Superior temporal gyrus (tissue), 1 donor: ENCODE results near the gene NHERF1.

Source experiments
- DNase-seq: peaks from one replicate; pipeline ENCODE4 v3.0.0-alpha.2; 2016; ENCODE audit errors: extremely low spot score

Gene NHERF1

DNA sequence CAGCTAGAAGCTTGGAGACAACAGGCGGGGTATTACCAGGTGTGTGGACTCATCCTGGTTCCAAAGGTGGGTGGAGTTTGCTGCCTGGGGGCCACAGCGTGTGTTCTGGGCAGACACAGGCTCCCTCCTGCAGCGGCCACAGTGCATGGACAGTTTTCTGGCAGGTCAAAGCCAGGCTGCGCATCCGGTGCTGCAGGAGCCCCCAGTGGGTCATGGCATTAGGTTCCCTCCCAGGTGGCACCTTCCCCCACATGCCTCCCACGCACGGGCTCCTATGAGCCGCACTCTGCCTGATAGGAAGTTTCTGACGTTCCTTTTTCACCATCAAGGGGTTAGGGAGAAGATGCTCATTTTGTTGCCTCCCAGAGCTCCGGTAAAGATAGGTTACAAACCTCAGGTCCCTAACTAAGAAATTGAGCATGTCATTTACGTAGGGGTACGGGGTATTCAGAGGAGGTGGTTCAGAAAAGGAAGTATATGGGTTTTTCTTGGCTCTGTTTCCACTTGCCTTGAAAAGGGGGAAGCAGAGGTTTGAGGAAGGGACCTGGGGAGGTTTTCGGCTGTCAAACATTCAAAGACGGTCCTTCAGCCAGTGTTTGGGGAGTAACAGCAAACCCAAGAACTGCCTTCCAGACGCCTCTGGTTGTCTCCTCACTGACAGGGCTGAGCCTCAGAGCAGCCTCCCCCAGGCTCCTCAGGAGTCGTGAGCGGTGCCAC, 60.4 kb downstream of the NHERF1 start:
- DNase-seq = no peak

DNA sequence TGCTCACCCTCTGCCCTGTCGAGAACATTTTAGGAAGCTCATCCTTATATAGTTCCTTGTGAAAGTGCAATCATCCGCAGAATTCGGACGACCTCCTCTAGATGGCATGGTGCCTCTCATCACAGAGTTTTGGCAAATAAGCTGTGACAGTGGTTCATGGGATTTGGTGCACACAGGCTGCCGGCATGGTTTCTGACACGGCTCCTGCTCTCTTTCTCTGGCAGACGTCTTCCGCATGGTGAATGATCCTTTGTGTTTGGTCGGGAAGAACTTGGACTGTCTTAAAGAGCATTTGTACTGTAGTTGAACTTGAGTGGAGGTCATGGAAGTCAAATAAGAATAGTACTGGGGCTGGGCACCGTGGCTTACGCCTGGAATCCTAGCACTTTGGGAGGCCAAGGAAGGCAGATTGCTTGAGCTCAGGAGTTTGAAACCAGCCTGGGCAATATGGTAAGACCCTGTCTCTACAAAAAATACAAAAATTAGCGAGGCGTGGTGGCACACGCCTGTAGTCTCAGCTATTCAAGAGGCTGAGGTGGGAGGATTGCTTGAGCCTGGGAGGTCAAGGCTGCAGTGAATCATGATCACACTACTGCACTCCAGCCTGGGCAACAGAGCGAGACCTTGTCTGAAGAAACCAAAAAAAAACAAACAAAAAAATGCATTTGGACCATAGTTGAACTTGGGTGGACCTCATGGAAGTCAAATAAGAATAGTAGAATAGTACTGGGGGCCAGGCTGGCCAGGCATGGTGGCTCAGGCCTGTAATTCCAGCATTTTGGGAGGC, 62.5 kb downstream of the NHERF1 start:
- peak; percentile 58 for DNase-seq

DNA sequence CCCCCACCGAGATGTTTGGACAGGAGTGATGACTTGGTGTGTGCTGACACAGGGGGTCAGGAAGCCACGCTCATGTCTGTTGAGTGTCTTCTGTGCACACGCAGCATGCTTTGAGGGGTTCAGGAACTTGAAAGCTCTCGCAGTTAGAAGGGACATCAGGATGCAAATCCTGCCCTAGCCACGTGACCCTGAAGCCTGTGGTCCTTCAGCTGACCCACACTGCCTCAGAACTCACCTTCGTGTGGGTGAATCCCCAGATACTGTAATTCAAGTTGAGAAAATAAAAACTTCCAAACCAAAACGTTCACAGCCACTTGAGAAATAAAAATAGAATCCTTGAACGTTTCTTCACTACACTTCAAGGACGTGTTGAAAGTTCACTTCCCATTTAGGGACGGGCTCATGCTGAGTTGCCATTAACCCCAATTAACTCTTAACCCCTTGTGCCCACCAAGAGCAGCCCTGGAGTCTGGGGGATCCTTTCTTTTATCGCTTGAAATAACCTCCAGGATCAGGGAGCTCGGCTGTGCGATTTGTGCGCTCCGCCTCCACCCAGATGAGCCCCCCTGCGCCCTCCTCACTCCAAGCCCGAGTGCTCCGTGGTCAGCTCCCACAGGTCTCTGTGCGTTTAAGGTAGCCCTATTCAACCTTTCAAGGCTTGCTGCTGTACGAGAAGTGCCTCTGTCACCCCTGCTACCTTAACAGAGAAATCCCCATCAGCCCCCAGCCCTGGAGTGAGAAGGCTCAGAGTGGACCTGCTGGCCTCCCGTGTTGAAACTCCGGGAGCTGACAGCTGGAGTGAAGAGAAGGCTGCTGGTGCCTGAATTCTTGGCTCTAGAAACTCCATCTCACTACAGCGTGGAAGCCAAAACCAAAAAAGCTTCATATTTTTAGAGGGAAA, 63.9 kb downstream of the NHERF1 start:
- DNase-seq = no peak

DNA sequence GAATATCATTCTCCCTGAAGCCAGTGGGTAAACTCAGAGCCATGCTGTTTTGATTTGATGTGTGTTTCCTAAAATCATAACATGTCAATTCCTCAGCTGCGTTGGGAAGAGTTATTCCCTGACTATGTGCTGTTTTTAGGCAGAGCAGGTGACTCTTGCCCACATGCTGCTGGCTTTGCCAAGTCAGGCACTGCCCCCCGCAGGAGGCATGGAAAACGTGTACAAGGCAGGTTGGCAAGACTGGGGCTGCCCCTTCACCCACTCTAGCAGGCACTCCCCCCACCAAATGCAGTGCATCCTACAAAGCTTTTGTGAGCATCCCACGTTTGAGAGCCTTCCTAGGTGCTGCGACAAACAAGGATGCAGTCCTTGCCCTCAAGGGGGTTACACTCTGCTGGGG, 66.0 kb downstream of the NHERF1 start:
- no peak for DNase-seq

DNA sequence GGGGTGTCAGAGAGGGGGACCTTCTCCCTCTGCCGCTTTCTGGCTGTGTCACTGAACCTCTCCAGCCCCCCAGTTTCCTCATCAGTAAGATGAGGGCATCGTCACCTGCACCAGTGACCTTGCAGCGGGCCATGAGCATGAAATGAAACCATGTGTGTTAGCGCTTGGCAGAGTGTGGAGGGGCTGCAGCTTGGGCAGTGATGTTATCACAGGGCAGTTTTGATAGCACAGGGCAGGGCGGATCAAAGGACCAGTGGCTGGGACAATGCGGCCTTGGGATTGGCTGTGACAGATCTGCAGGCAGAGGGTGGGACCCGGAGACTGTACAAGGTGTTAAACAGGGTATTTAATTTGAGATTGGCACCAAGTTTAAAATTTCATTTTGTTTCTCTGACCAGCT, 66.6 kb downstream of the NHERF1 start:
- no peak for DNase-seq

DNA sequence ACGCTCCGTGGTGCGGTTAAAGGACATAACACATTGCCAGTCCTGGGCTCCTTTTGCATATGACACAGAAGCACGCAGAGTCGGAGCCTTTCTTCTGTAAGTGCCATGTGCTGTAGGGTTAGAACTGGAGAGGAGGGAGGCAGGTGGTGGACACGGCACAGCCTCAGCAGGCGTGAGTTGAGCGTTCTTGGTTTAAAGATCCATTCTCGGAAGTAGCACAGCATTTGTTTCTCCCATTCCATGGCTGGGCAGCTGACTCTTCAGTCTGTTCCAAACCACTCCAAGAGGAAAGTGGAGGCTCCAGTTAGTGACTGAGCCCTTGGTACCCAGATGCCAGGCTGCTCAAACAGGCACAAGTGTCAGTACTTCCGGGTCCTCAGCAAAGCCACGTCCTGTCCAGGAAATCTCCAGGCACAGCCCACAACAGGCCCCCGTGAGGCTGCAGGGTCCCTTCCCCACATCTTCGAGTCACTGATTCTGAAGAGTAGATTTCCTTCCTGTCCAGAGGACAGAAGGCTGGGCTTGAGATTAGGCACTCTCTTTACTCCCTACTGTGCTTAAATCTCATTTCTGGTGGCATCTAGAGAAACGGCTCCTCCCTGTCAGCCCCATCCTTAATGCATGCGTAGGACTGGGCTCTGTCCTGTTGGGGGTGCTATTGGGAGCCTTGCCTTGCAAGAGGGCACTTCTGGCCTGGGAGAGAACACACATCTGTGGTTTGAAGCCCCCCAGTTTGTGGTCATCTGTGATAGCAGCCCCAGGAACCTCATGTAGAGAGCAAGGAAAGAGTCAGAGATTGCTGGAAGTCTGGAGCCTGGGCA, 67.3 kb downstream of the NHERF1 start:
- DNase-seq = no peak

DNA sequence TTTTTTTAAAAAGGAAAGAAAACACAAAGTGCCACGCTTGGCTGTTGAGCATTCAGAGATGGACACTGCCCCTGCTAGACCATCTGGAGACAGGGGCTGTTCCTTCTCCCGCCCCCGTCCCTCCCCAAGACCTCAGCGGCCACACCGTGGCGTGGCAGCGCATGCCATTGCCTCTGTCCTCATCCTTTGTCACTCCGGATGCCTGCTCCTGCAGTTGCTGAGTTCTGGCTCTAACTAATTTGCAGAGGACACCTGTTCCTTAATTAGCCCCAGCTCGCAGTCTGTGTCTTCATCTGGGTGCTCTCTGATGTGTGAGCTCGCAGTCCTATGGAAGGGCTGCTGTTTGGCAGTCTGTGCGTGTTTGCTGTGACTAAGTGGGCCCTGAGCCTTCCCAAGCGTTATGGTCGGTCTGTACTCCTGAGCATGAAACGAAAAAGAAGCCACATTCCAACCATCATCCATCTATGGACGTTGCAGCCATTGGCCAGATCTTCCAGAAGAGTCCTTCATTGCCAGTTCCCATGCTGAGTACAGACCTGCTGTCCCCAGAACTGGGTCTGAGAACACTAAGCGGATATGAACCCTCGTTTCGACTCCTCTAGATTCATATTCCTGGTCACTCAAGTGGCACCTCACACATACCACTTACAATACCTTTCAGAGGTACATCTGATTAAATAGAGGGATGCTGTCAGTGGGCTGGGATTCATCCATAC, 68.6 kb downstream of the NHERF1 start:
- DNase-seq = no peak

DNA sequence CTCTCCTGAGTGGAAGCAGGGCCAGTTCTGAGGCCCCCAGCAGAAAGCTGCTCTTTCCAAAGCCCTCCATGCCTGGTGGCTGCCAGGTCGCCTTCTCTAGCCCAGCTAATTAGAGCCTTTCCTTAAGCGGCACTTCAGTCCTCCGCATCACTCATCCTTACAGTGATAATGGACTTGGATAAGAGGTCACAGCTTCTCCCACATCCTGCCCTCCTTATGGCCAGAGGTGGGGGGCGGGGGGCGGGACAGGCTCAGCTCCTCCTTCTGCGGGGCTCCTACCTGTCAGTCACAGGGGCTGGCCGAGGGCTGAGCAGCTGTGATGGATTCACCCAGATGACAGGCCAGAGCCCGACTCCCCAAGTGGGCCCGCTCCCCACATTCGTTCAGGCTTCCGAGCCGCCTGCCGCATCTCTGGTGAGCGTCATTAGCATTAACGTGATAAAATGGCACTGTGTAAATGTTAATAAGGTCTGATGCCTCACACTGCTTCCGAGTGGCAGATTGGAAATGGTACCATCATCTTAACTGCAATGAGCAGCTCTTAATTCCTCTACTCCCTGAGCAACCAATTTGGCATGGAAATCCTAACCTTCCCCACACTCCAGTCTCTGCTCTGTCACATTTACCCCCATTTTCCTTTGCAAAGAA, 70.0 kb downstream of the NHERF1 start:
- DNase-seq = no peak
